Measurements from ENCODE around the gene TCN2. TPM values are rescaled to one million over a fixed set of nuclear protein-coding genes. Genes with fewer than 3 reads are reported as not detected.
A peak's percentile ranks its signal among the peaks of the same experiment; 100 is the strongest.

TCN2 gene
- total and polyA plus RNA-seq, 4 donors = 10.6 to 60.9 (median 30.6) TPM

DNA sequence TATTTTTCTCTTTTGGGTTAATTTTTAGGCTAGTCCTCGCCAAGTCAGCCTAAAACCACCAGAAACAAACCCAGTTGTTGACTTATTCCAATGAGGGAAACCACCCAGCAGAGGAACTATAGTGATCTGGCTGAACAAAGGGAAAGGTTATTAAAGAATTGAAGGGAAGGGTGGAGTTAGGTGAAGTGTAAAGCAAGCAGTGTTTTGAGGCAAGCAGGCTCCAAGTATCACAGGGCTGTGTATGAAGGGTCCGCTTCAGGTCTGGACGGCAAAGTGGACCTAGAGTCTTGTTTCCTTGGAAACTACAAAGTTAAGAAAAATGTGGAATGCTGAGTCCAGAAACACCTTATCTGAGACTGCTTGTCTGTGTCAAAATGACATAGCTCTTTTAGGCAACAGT is 3.2 kb upstream of the TCN2 start:
- H3K36me3 ChIP-seq (ENCODE audit: control insufficient read depth in 4 of 4, insufficient read depth in 4 of 4, low read length in 4 of 4) = no peaks in the 10 kb centered on the region
- no peak for ATAC-seq (ENCODE audit: insufficient read depth, low FRiP score)
- H3K27me3 ChIP-seq (ENCODE audit: control insufficient read depth in 3 of 3, insufficient read depth in 3 of 3, low read length in 2 of 3) = no peaks in the 10 kb centered on the region
- DNase-seq = peak in 2 of 3 donors; percentile 34 to 51
- 70 to 78% methylated on average over 3 of the region's 3 CpGs for WGBS, 2 donors
- no peak overlapping the region for H3K9ac ChIP-seq (ENCODE audit: insufficient read depth in 1 of 2, low read length in 2 of 2)
- TF ChIP-seq, protein P1, sequence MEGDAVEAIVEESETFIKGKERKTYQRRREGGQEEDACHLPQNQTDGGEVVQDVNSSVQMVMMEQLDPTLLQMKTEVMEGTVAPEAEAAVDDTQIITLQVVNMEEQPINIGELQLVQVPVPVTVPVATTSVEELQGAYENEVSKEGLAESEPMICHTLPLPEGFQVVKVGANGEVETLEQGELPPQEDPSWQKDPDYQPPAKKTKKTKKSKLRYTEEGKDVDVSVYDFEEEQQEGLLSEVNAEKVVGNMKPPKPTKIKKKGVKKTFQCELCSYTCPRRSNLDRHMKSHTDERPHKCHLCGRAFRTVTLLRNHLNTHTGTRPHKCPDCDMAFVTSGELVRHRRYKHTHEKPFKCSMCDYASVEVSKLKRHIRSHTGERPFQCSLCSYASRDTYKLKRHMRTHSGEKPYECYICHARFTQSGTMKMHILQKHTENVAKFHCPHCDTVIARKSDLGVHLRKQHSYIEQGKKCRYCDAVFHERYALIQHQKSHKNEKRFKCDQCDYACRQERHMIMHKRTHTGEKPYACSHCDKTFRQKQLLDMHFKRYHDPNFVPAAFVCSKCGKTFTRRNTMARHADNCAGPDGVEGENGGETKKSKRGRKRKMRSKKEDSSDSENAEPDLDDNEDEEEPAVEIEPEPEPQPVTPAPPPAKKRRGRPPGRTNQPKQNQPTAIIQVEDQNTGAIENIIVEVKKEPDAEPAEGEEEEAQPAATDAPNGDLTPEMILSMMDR (IDR thresholded peaks at IDR 0.05; ENCODE audit: control extremely low read depth, extremely low read depth) = no peak
- no peaks in the 10 kb centered on the region for H3K9me3 ChIP-seq (ENCODE audit: control insufficient read depth in 4 of 4, insufficient read depth in 3 of 4, low read length in 3 of 4)
- H3K4me3 ChIP-seq = no peak overlapping the region
- peaks cover 2 to 17% (median 8%) of the 10 kb centered on the region in 5 donors for H3K4me1 ChIP-seq (ENCODE audit: control insufficient read depth in 5 of 5, insufficient read depth in 5 of 5, low read length in 5 of 5)
- no peak overlapping the region for H3K27ac ChIP-seq (ENCODE audit: low read depth in 1 of 2, low read length in 1 of 2)

DNA sequence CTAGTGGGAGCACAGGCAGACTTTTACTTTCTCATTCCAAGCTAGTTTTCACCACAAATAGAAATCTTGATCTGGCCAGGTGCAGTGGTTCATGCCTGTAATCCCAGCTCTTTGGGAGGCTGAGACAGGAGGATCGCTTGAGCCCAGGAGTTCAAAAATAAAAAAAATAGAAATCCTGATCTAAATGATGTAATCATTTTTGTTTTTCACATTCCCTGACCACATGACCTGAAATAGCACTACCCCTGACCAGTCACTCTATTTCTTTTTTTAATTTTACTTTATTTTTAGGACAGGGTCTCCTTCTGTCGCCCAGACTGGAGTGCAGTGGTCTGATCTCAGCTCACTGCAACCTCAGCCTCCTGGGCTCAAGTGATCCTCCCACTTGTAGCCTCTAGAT is 2.3 kb upstream of the TCN2 start:
- no peak overlapping the region for H3K9ac ChIP-seq (ENCODE audit: insufficient read depth in 1 of 2, low read length in 2 of 2)
- H3K27me3 ChIP-seq (ENCODE audit: control insufficient read depth in 3 of 3, insufficient read depth in 3 of 3, low read length in 2 of 3) = no peaks in the 10 kb centered on the region
- H3K9me3 ChIP-seq (ENCODE audit: control insufficient read depth in 4 of 4, insufficient read depth in 3 of 4, low read length in 3 of 4) = no peaks in the 10 kb centered on the region
- peaks cover 3 to 17% (median 8%) of the 10 kb centered on the region in 5 donors for H3K4me1 ChIP-seq (ENCODE audit: control insufficient read depth in 5 of 5, insufficient read depth in 5 of 5, low read length in 5 of 5)
- TF ChIP-seq, protein P1 (IDR thresholded peaks at IDR 0.05; ENCODE audit: control extremely low read depth, extremely low read depth) = no peak
- no peak for ATAC-seq (ENCODE audit: insufficient read depth, low FRiP score)
- no peak overlapping the region for H3K27ac ChIP-seq (ENCODE audit: low read depth in 1 of 2, low read length in 1 of 2)
- 92 to 96% methylated on average over 2 of the region's 2 CpGs for WGBS, 2 donors
- H3K4me3 ChIP-seq = no peak overlapping the region
- no peaks in the 10 kb centered on the region for H3K36me3 ChIP-seq (ENCODE audit: control insufficient read depth in 4 of 4, insufficient read depth in 4 of 4, low read length in 4 of 4)
- DNase-seq = no peak

DNA sequence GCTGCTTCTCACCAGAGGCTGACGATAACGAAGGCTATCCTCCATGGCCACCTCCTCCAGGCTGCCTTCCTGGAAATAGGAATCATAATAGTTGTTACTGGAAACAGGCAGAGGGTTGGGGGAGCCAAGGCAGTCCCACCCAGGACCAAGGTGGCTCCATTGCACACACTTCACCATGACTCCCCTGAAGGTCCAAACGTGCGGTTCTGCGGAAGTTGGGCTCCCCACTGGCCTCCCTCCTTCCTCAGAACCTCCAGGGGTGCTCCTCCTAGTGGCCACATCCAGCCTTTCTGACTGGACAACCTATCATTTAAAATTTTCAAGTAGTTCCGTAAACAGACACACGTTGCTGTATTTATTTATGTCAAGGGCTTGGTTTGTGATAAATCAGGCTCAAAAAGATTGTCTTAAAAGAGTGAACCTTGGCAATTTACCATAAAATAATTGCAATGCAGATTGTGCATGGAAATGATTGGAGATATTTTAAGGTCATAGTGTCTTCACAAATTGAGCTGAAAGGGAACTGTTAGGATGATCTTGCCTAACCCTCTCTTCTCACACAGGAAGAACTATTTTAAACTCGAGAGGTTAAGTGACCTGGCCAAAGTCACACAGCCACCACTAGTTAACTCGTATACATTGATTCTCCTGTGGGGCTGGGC is 1.4 kb upstream of the TCN2 start:
- ATAC-seq (ENCODE audit: insufficient read depth, low FRiP score) = no peak
- peaks cover 3 to 17% (median 8%) of the 10 kb centered on the region in 5 donors for H3K4me1 ChIP-seq (ENCODE audit: control insufficient read depth in 5 of 5, insufficient read depth in 5 of 5, low read length in 5 of 5)
- WGBS, 2 donors = 23 to 28% methylated on average over 9 of the region's 9 CpGs
- H3K27ac ChIP-seq (ENCODE audit: low read depth in 1 of 2, low read length in 1 of 2) = no peak overlapping the region
- no peaks in the 10 kb centered on the region for H3K9me3 ChIP-seq (ENCODE audit: control insufficient read depth in 4 of 4, insufficient read depth in 3 of 4, low read length in 3 of 4)
- no peak overlapping the region for H3K4me3 ChIP-seq
- peak overlapping the region in 1 of 2 donors; percentile 76 for H3K9ac ChIP-seq (ENCODE audit: insufficient read depth in 1 of 2, low read length in 2 of 2)
- TF ChIP-seq, protein P1 (IDR thresholded peaks at IDR 0.05; ENCODE audit: control extremely low read depth, extremely low read depth) = peak; percentile 39
- H3K27me3 ChIP-seq (ENCODE audit: control insufficient read depth in 3 of 3, insufficient read depth in 3 of 3, low read length in 2 of 3) = no peaks in the 10 kb centered on the region
- H3K36me3 ChIP-seq (ENCODE audit: control insufficient read depth in 4 of 4, insufficient read depth in 4 of 4, low read length in 4 of 4) = no peaks in the 10 kb centered on the region
- peak; percentile 35 to 56 (median 38) for DNase-seq

Measured in lung (tissue), 12 donors.